BJ (cell line): Measurements from ENCODE around the gene TSHZ2. TPM values are rescaled to one million over a fixed set of nuclear protein-coding genes. Genes with fewer than 3 reads are reported as not detected.
"Not testable (repeated sequence)": the region's sequence is repeated elsewhere in the genome, so short reads cannot be mapped to it uniquely, and the experiment has no call there.

ENCODE experiments used
- CTCF ChIA-PET: fragments of 350-600 bp; formaldehyde crosslinking; extraction: SDS; loops from one replicate; lab custom pipeline; 2021; ENCODE audit warnings: antibody characterized with exemption, inconsistent platforms; lab: Yijun Ruan, JAX
- POLR2A ChIA-PET: fragments of 300-600 bp; sonication (Branson Sonifier 250); formaldehyde crosslinking; extraction: SDS; loops from one replicate; lab custom pipeline; 2021; ENCODE audit warnings: antibody characterized with exemption; lab: Charles Lee
- DNase-seq: peaks from one replicate; pipeline ENCODE4 v3.0.0-alpha.2; 2011; ENCODE audit warnings: low read depth
- H3K27me3 ChIP-seq: 2 replicates; pipeline ENCODE4 v1.6.0; 2011; ENCODE audit warnings: low read length; ENCODE audit not compliant: control insufficient read depth, insufficient read depth
- H3K36me3 ChIP-seq: 2 replicates; pipeline ENCODE4 v1.5.1; 2011; ENCODE audit warnings: low read length; ENCODE audit not compliant: control insufficient read depth, insufficient read depth
- H3K4me3 ChIP-seq: 2 replicates; pipeline ENCODE4 v1.5.1; 2011; ENCODE audit warnings: low read depth, mild to moderate bottlenecking, control low read depth, low read length
- polyA plus RNA-seq: library from polyadenylated mRNA; depleted of rRNA; stranded (reverse); fragments of >200 nt; gene quantifications from 2 replicates; pipeline ENCODE4 v1.2.3, GENCODE V29; 2011
- TF ChIP-seq, protein P1 (sequence below): IDR thresholded peaks from 2 replicates; pipeline ENCODE4 v1.5.1; 2011; ENCODE audit warnings: low read depth, mild to moderate bottlenecking, control low read depth, inconsistent platforms, low read length, moderate library complexity; ENCODE audit not compliant: insufficient read depth

Gene TSHZ2
- polyA plus RNA-seq, 1 experiment, result not detected

GRCh38 chr20:52963131-52963530, 9.0 kb upstream of the TSHZ2 start:
- CTCF ChIA-PET, result no interaction called here

DNA sequence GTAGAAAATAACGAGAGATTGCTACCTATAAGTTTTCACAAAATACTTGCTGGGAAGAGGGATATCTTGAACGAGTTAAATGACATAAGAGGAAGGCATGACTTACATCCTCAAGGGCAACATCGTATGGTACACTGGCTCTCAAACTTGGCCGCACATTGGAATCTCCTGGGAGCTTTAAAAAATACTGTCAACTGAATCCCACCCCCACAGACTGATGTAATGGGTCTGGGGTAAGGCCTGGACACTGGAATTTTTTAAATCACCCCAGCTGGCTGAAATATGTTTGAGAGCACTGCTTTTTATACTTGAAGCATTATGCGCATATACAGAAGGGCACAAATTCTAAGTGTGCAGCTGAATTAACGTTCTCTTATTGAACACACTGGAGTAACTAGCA, 8.0 kb upstream of the TSHZ2 start:
- ChIA-PET CTCF (no interaction called here), POLR2A (no interaction called here)
- Histone ChIP-seq H3K4me3 (no peak overlapping the region), H3K27me3 (no peaks in the 10 kb centered on the region), H3K36me3 (no peaks in the 10 kb centered on the region)
- no peak for DNase-seq
- TF ChIP-seq, protein P1, sequence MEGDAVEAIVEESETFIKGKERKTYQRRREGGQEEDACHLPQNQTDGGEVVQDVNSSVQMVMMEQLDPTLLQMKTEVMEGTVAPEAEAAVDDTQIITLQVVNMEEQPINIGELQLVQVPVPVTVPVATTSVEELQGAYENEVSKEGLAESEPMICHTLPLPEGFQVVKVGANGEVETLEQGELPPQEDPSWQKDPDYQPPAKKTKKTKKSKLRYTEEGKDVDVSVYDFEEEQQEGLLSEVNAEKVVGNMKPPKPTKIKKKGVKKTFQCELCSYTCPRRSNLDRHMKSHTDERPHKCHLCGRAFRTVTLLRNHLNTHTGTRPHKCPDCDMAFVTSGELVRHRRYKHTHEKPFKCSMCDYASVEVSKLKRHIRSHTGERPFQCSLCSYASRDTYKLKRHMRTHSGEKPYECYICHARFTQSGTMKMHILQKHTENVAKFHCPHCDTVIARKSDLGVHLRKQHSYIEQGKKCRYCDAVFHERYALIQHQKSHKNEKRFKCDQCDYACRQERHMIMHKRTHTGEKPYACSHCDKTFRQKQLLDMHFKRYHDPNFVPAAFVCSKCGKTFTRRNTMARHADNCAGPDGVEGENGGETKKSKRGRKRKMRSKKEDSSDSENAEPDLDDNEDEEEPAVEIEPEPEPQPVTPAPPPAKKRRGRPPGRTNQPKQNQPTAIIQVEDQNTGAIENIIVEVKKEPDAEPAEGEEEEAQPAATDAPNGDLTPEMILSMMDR, result no peak

More at GRCh38 chr20:52963131-52963530, 9.0 kb upstream of the TSHZ2 start:
- DNase-seq, result no peak
- TF ChIP-seq, protein P1, result no peak
- Histone ChIP-seq H3K36me3 (no peaks in the 10 kb centered on the region), H3K4me3 (no peak overlapping the region), H3K27me3 (no peaks in the 10 kb centered on the region)
- POLR2A ChIA-PET, result no interaction called here

DNA sequence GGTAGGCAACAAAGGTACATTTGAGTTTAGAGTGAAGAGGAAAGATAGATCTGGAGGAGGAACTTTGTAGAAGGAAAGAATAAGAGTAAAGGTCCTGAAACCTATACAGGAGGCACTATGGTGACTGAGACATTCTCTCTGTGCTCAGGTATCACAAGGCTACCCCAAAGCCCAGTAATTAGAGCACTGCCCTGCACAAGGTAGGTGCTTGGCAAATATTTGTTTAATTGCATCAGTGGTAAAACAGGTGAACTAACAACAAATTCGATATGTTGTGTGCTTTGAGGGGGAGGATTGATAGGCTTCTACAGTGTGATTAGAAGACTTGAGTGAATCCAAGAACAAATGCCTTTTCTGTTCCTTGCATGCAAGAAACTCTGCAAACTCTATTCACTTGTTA, 6.8 kb upstream of the TSHZ2 start:
- TF ChIP-seq, protein P1, result no peak
- Histone ChIP-seq H3K27me3 (no peaks in the 10 kb centered on the region), H3K4me3 (no peak overlapping the region), H3K36me3 (no peaks in the 10 kb centered on the region)
- CTCF ChIA-PET, result no interaction called here
- DNase-seq, result no peak
- POLR2A ChIA-PET, result no interaction called here

GRCh38 chr20:52965819-52966218, 6.3 kb upstream of the TSHZ2 start:
- TF ChIP-seq, protein P1, result no peak
- ChIA-PET POLR2A (no interaction called here), CTCF (no interaction called here)
- H3K27me3 ChIP-seq, result no peaks in the 10 kb centered on the region
- no peaks in the 10 kb centered on the region for H3K36me3 ChIP-seq
- H3K4me3 ChIP-seq, result no peak overlapping the region
- no peak for DNase-seq

DNA sequence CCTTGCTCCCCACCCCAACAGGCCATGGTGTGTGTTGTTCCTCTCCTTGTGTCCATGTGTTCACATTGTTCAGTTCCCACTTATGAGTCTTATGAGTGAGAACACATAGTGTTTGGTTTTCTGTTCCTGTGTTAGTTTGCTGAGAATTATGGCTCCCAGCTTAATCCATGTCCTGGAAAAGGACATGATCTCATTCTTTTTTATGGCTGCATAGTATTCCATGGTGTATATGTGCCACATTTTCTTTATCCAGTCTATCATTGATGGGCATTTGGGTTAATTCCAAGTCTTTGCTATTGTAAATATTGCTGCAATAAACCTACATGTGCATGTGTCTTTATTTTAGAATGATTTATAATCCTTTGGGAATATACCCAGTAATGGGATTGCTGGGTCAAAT, 5.6 kb upstream of the TSHZ2 start:
- POLR2A ChIA-PET, H3K27me3 ChIP-seq, H3K4me3 ChIP-seq, H3K36me3 ChIP-seq, DNase-seq: not testable (repeated sequence)
- CTCF ChIA-PET, result interaction anchor here (1.0 kb wide), 1 partner anchor 12 kb away, joined by 3 read pairs; no protein-coding TSS in a partner anchor

GRCh38 chr20:52971498-52972189, 514 bp upstream of the TSHZ2 start:
- Histone ChIP-seq H3K4me3 (no peak overlapping the region), H3K36me3 (no peaks in the 10 kb centered on the region), H3K27me3 (peaks cover 6% of the 10 kb centered on the region; the same call in 1 of the 2 replicates)
- no peak for DNase-seq
- CTCF ChIA-PET, result interaction anchor here (0.7 kb wide), 1 partner anchor 70 kb away, joined by 3 read pairs; no protein-coding TSS in a partner anchor
- TF ChIP-seq, protein P1, result no peak
- POLR2A ChIA-PET, result no interaction called here
